Fibroblast of the aortic adventitia (primary cell): ENCODE measurements around the gene MAP9. TPM values are rescaled to one million over a fixed set of nuclear protein-coding genes. Genes with fewer than 3 reads are reported as not detected.
"Not testable (repeated sequence)": the region's sequence is repeated elsewhere in the genome, so short reads cannot be mapped to it uniquely, and the experiment has no call there.

Experiments used
- DNase-seq: peaks from one replicate; pipeline ENCODE4 v3.0.0-alpha.2; 2010; ENCODE audit warnings: low read depth
- H3K4me3 ChIP-seq: 2 replicates; pipeline ENCODE4 v1.5.1; 2011; ENCODE audit warnings: low read depth, mild to moderate bottlenecking, control low read depth, low read length, moderate library complexity
- total RNA-seq: library from RNA; depleted of rRNA; stranded (reverse); fragments of >200 nt; gene quantifications from 2 replicates; pipeline ENCODE4 v1.2.3, GENCODE V29; 2012; ENCODE audit warnings: low replicate concordance
- TF ChIP-seq, protein P1 (sequence below): IDR thresholded peaks from 2 replicates; pipeline ENCODE4 v1.5.1; 2011; ENCODE audit warnings: mild to moderate bottlenecking, low read length, control low read depth, inconsistent platforms; ENCODE audit not compliant: insufficient read depth

MAP9 gene
- total RNA-seq = 6.5 and 19.0 TPM in 2 replicates

DNA sequence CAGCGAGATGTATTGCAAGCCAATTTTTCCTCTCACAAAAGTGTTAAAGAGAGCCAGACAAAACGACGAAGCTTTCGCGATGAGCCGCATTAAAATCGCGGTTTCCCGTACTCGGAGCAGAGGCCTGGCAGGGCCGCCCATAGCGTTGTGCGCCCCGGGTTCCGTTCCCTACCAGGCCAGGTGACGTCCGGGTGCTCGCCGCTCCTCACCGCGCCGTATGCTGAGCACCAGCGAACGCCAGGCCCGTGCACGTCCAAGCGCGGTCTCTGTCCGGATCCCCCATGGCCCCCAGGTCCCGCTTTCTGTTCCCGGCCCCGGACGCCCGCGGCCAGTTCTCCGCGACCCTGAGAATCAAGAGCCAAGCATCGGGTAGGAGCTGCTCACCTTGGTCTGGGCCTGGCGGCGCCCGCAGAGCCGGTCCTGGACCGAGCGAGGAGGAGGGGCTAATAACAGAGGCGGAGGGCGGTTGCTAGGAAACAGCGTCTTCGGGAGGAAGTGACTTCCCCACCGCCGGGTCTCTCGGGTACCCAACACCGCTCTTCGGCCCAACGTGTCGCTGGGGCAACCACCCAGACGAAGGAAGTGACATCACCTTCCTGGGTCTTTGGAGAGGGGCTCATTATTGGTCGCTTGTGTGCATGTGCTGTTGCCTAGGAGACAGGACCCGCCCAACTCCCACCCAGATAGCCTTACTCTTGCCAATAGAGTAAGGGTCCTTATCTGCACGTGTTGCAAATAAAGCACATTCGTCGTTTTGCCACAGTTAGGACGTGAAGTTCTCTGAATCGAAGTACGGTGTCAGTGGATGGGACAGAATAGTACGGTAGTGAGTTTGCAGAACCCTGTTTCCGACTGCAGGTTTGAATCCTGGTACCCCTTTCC lies at the start of gene MAP9:
TSS of gene MAP9 (minus strand) at position 579 of the 882 bp plus-strand sequence. CDS start 1,115 bp downstream, outside the sequence.
- DNase-seq = peak; percentile 93
- H3K4me3 ChIP-seq = peak within 1 kb of the TSS; percentile 79
- TF ChIP-seq, protein P1, sequence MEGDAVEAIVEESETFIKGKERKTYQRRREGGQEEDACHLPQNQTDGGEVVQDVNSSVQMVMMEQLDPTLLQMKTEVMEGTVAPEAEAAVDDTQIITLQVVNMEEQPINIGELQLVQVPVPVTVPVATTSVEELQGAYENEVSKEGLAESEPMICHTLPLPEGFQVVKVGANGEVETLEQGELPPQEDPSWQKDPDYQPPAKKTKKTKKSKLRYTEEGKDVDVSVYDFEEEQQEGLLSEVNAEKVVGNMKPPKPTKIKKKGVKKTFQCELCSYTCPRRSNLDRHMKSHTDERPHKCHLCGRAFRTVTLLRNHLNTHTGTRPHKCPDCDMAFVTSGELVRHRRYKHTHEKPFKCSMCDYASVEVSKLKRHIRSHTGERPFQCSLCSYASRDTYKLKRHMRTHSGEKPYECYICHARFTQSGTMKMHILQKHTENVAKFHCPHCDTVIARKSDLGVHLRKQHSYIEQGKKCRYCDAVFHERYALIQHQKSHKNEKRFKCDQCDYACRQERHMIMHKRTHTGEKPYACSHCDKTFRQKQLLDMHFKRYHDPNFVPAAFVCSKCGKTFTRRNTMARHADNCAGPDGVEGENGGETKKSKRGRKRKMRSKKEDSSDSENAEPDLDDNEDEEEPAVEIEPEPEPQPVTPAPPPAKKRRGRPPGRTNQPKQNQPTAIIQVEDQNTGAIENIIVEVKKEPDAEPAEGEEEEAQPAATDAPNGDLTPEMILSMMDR = no peak

DNA sequence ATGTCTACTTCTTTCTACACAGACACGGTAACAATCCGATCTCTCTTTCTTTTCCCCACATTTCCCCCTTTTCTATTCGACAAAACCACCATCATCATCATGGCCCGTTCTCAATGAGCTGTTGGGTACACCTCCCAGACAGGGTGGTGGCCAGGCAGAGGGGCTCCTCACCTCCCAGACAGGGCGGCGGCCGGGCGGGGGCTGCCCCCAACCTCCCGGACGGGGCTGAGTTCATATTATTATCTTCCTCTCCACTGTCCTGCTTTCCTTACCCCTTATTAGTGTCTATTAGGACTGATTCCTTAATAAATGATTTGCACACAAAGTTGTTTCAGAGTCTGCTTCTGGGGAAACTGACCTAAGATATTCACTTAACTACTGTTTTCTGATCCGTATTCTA lies 48.0 kb upstream of the MAP9 start:
- not testable (repeated sequence) for DNase-seq, H3K4me3 ChIP-seq

DNA sequence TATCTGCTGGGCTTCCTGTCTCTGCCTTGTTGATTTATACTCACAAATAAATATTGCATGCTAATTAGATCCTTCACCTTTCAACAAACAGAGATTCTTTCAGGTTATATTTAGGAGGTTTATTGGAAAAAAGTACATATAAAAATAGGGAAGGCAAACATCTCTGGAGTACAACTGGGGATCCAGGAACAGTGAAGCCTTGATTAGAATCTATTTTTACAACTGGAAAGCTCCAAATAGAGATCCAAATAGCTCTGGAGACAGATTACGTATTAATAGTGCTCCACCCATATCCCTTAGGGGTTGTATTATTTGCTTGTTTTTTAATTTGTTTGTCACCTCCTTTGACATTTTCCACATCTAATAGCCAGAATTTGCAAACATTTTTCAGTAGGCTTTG lies 46.9 kb upstream of the MAP9 start:
- DNase-seq = no peak
- H3K4me3 ChIP-seq = no peak overlapping the region
- TF ChIP-seq, protein P1 = no peak

DNA sequence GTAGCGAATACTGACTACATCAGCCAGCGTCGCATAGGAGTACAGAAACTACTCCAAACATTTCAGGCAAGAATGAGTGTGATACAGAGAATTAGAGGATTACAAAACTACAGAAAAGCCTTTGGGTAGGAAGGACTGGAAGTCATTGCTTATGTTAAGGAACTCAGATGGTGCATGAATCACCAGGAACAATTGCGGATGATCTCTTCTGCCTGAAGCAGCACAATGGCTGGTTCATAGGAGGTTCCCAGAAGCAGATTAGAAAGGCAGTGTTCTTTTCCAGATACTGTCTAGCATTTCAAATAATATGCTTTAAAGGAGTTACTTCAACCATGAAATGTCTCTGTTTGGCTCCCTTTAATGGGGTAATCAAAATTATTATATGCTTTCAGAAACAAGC lies 42.5 kb upstream of the MAP9 start:
- DNase-seq = peak; percentile 14
- TF ChIP-seq, protein P1 = no peak

DNA sequence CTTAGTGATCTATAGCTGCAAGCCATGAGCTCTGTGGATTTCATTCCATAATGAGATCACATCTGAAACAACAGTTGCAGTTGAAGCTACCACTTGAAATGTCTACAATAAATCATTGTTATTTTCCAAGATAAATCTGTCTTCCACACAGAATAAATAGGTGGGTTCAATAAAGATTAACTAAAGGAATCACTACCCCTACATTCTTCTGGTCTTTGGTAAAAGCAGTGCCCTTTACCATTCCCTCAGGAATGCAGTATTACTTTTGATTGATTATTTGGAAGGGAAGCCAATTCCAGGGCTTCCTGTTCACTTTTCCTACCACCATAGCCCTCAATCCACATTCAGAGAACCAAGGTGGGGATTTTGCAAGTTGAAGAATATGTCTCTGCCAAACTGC lies 38.9 kb upstream of the MAP9 start:
- no peak overlapping the region for H3K4me3 ChIP-seq
- TF ChIP-seq, protein P1 = no peak
- DNase-seq = no peak

More for the DNA sequence above, 42.5 kb upstream of the MAP9 start:
- H3K4me3 ChIP-seq = no peak overlapping the region

DNA sequence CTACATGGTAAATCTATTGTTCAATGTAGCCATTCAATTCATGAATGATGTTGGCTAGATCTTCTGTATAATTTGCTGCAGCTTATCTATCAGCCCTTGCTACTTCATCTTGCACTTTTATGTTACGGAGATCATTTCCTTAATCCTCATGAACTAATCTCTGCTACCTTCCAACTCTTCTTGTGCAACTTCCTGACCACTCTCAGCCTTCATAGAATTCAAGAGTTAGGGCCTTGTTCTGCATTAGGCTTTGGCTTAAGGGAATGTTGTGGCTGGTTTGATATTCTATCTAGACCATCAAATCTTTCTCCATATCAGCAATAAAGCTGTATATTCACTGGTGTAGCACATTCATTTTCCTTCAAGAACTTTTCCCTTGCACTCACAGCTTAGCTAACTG lies 36.7 kb upstream of the MAP9 start:
- no peak for DNase-seq
- H3K4me3 ChIP-seq = no peak overlapping the region
- TF ChIP-seq, protein P1 = no peak

DNA sequence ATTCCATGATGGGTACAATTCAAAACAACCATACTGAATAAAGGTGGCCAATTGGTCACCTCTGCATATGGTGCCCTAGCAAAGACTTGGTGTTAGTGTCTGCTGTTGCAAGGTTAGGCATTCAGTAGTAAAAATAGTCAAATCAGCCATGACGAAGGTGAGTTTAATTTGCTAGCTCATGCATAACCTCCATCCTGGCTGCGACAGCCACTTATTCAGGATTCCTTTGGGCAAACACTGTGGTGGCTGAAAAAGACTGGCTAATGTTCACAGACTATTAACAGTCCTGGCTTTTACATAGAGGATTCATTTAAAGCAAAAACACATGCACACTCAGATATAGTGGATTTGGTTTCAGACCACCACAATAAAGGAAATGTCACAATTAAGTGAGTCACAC lies 34.8 kb upstream of the MAP9 start:
- DNase-seq = no peak
- H3K4me3 ChIP-seq = no peak overlapping the region
- TF ChIP-seq, protein P1 = no peak
